ENCODE measurements around the gene CAV1.

Gene CAV1

DNA sequence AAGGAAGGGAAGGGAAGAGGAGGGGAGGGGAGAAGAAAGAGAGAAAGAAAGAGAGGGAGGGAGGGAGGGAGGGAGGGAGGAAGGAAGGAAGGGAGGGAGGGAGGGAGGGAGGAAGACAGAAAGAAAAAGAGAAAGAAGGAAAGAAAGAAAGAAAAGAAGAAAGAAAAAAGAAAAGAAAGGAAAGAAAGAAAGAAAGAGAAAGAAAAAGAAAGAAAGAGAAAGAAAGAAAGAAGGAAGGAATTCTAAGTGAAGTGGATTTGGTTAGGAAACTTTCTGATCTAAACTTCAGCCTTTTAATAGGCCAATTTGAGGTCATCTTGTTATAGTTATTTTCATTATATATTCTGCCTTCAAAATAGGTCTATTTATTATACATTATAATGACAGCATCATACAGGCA lies 21.0 kb upstream of the CAV1 start:
- H2AFZ ChIP-seq (ENCODE audit: low read depth, low read length), result no peak overlapping the region
- no peak overlapping the region for H3K4ac ChIP-seq (ENCODE audit: low read depth in 1 of 2, low read length in 2 of 2)
- peaks cover 7 to 59% of the 10 kb centered on the region in 2 experiments for H3K36me3 ChIP-seq (ENCODE audit: control insufficient read depth in 1 of 2, insufficient read depth in 2 of 2, low read depth in 1 of 2, low read length in 2 of 2)
- no peaks in the 10 kb centered on the region for H3K9me3 ChIP-seq (ENCODE audit: control insufficient read depth, low read length)
- no peak overlapping the region for H2BK5ac ChIP-seq (ENCODE audit: low read depth, low read length, poor library complexity, severe bottlenecking)
- H3K27me3 ChIP-seq (ENCODE audit: control insufficient read depth in 1 of 2, insufficient read depth in 1 of 2, low read length in 2 of 2), result no peaks in the 10 kb centered on the region
- H2BK15ac ChIP-seq (ENCODE audit: low read depth, poor library complexity, severe bottlenecking), result no peak overlapping the region
- H3K4me1 ChIP-seq (ENCODE audit: control insufficient read depth, insufficient read depth, low read depth, low read length), result peaks cover 8% of the 10 kb centered on the region
- H2AK5ac ChIP-seq (ENCODE audit: low read length, severe bottlenecking), result no peak overlapping the region
- no peak overlapping the region for H3K9ac ChIP-seq (ENCODE audit: low read length)
- H3K4me2 ChIP-seq (ENCODE audit: low read length, poor library complexity, severe bottlenecking), result no peak overlapping the region
- no peak overlapping the region for H3K18ac ChIP-seq (ENCODE audit: low read depth in 1 of 2, low read length in 2 of 2)
- peak overlapping the region; percentile 54 for H3K27ac ChIP-seq (ENCODE audit: low read length, poor library complexity, severe bottlenecking)
- no peak overlapping the region for H3K23ac ChIP-seq (ENCODE audit: low read length in 2 of 2)
- no peak overlapping the region for H2BK120ac ChIP-seq (ENCODE audit: low read depth, low read length)
- no peak overlapping the region for H3K14ac ChIP-seq (ENCODE audit: low read length in 2 of 2)
- H2BK12ac ChIP-seq (ENCODE audit: low read length in 2 of 2), result no peak overlapping the region
- no peak overlapping the region for H4K91ac ChIP-seq (ENCODE audit: low read length)
- H4K8ac ChIP-seq (ENCODE audit: low read length), result no peak overlapping the region
- no peak for DNase-seq
- H3K79me1 ChIP-seq (replicated peaks; ENCODE audit: low read length, poor library complexity, severe bottlenecking), result no peaks in the 10 kb centered on the region
- H3K4me3 ChIP-seq (ENCODE audit: insufficient read depth in 1 of 2, low read depth in 1 of 2, low read length in 2 of 2), result no peak overlapping the region

DNA sequence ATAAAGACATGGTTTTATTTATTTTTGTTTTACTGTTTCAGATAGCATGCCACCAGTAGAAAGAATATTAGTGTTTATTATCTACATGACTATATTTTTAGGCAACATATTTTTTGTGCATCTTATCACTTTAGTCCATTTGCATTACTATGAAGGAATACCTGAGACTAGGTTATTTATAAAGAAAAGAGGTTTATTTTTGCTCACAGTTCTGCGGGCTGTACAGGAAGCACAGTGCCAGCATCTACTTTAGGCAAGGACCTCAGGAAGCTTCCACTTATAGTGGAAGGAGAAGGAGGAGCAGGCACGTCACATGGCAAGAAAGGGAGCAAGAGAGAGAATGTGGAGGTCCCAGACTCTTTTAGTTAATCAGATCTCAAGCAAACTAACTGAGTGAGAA lies 19.6 kb upstream of the CAV1 start:
- no peak overlapping the region for H3K4ac ChIP-seq (ENCODE audit: low read depth in 1 of 2, low read length in 2 of 2)
- no peak for DNase-seq
- H4K8ac ChIP-seq (ENCODE audit: low read length), result no peak overlapping the region
- H3K18ac ChIP-seq (ENCODE audit: low read depth in 1 of 2, low read length in 2 of 2), result no peak overlapping the region
- H3K4me1 ChIP-seq (ENCODE audit: control insufficient read depth, insufficient read depth, low read depth, low read length), result peaks cover 3% of the 10 kb centered on the region
- peaks cover 7 to 71% of the 10 kb centered on the region in 2 experiments for H3K36me3 ChIP-seq (ENCODE audit: control insufficient read depth in 1 of 2, insufficient read depth in 2 of 2, low read depth in 1 of 2, low read length in 2 of 2)
- WGBS, result 67% methylated on average over 2 of the region's 2 CpGs
- no peak overlapping the region for H3K14ac ChIP-seq (ENCODE audit: low read length in 2 of 2)
- H3K23ac ChIP-seq (ENCODE audit: low read length in 2 of 2), result no peak overlapping the region
- H3K79me1 ChIP-seq (replicated peaks; ENCODE audit: low read length, poor library complexity, severe bottlenecking), result no peaks in the 10 kb centered on the region
- no peaks in the 10 kb centered on the region for H3K27me3 ChIP-seq (ENCODE audit: control insufficient read depth in 1 of 2, insufficient read depth in 1 of 2, low read length in 2 of 2)
- H2BK5ac ChIP-seq (ENCODE audit: low read depth, low read length, poor library complexity, severe bottlenecking), result no peak overlapping the region
- H2BK15ac ChIP-seq (ENCODE audit: low read depth, poor library complexity, severe bottlenecking), result no peak overlapping the region
- no peak overlapping the region for H2BK12ac ChIP-seq (ENCODE audit: low read length in 2 of 2)
- no peak overlapping the region for H3K9ac ChIP-seq (ENCODE audit: low read length)
- peak overlapping the region; percentile 33 for H2AK5ac ChIP-seq (ENCODE audit: low read length, severe bottlenecking)
- H3K9me3 ChIP-seq (ENCODE audit: control insufficient read depth, low read length), result no peaks in the 10 kb centered on the region
- H2AFZ ChIP-seq (ENCODE audit: low read depth, low read length), result no peak overlapping the region
- peak overlapping the region; percentile 40 for H3K27ac ChIP-seq (ENCODE audit: low read length, poor library complexity, severe bottlenecking)
- H3K4me2 ChIP-seq (ENCODE audit: low read length, poor library complexity, severe bottlenecking), result no peak overlapping the region
- H2BK120ac ChIP-seq (ENCODE audit: low read depth, low read length), result no peak overlapping the region
- H3K4me3 ChIP-seq (ENCODE audit: insufficient read depth in 1 of 2, low read depth in 1 of 2, low read length in 2 of 2), result no peak overlapping the region
- no peak overlapping the region for H4K91ac ChIP-seq (ENCODE audit: low read length)

DNA sequence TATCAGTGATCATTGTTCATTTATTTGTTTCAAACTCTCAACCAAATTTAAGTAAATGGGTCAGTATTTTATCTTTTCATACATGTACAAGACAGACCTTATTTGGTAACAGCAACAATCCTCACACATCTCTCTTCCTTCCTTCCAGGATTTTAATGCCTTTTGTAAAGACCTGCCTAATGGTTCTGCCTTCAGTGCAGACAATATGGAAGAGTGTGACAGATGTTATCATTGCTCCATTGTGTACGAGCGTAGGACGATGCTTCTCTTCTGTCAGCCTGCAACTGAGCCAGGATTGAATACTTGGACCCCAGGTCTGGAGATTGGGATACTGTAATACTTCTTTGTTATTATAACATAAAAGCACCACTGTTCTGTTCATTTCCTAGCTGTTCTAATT lies 19.0 kb upstream of the CAV1 start:
- DNase-seq, result no peak
- no peak overlapping the region for H3K18ac ChIP-seq (ENCODE audit: low read depth in 1 of 2, low read length in 2 of 2)
- H3K27ac ChIP-seq (ENCODE audit: low read length, poor library complexity, severe bottlenecking), result peak overlapping the region; percentile 55
- no peaks in the 10 kb centered on the region for H3K9me3 ChIP-seq (ENCODE audit: control insufficient read depth, low read length)
- no peak overlapping the region for H2BK5ac ChIP-seq (ENCODE audit: low read depth, low read length, poor library complexity, severe bottlenecking)
- H3K79me1 ChIP-seq (replicated peaks; ENCODE audit: low read length, poor library complexity, severe bottlenecking), result no peaks in the 10 kb centered on the region
- H3K4me1 ChIP-seq (ENCODE audit: control insufficient read depth, insufficient read depth, low read depth, low read length), result peaks cover 3% of the 10 kb centered on the region
- H3K27me3 ChIP-seq (ENCODE audit: control insufficient read depth in 1 of 2, insufficient read depth in 1 of 2, low read length in 2 of 2), result no peaks in the 10 kb centered on the region
- H4K8ac ChIP-seq (ENCODE audit: low read length), result no peak overlapping the region
- no peak overlapping the region for H2AFZ ChIP-seq (ENCODE audit: low read depth, low read length)
- no peak overlapping the region for H2BK15ac ChIP-seq (ENCODE audit: low read depth, poor library complexity, severe bottlenecking)
- no peak overlapping the region for H3K4ac ChIP-seq (ENCODE audit: low read depth in 1 of 2, low read length in 2 of 2)
- no peak overlapping the region for H4K91ac ChIP-seq (ENCODE audit: low read length)
- no peak overlapping the region for H3K4me3 ChIP-seq (ENCODE audit: insufficient read depth in 1 of 2, low read depth in 1 of 2, low read length in 2 of 2)
- no peak overlapping the region for H3K9ac ChIP-seq (ENCODE audit: low read length)
- H3K4me2 ChIP-seq (ENCODE audit: low read length, poor library complexity, severe bottlenecking), result no peak overlapping the region
- no peak overlapping the region for H3K23ac ChIP-seq (ENCODE audit: low read length in 2 of 2)
- H2BK120ac ChIP-seq (ENCODE audit: low read depth, low read length), result no peak overlapping the region
- 94% methylated on average over 3 of the region's 3 CpGs for WGBS
- H2BK12ac ChIP-seq (ENCODE audit: low read length in 2 of 2), result no peak overlapping the region
- no peak overlapping the region for H3K14ac ChIP-seq (ENCODE audit: low read length in 2 of 2)
- H3K36me3 ChIP-seq (ENCODE audit: control insufficient read depth in 1 of 2, insufficient read depth in 2 of 2, low read depth in 1 of 2, low read length in 2 of 2), result peaks cover 7 to 71% of the 10 kb centered on the region in 2 experiments
- peak overlapping the region; percentile 82 for H2AK5ac ChIP-seq (ENCODE audit: low read length, severe bottlenecking)

DNA sequence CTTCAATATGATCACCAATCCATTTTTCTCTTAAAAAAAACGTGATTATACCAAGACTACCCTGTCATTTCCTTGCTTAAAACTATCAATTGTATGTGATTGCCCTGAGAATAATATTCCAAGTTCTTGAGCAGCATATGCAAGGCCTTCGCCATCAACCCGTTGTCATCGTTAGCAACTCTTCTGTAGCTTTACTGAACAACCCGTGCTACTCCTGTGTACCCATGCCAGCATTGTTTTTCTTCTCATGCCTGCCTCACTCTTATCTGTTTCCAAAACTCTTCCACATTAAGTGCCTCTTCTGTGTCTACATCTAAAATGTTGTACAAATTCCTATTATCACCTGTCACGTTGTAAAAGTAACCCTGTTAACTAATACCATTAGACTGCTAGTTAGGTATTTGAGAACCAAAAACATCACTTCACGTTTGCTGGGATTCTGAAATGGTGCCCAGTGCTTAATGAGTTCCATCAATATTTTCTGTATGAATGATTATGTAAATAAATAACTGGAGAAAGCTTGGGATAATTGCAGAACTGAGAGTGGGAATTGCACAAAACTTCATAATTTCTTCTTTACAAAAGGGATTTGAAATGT lies 14.8 kb upstream of the CAV1 start:
- no peak overlapping the region for H2BK5ac ChIP-seq (ENCODE audit: low read depth, low read length, poor library complexity, severe bottlenecking)
- H3K4ac ChIP-seq (ENCODE audit: low read depth in 1 of 2, low read length in 2 of 2), result no peak overlapping the region
- H2BK12ac ChIP-seq (ENCODE audit: low read length in 2 of 2), result no peak overlapping the region
- 87% methylated on average over 7 of the region's 7 CpGs for WGBS
- no peaks in the 10 kb centered on the region for H3K79me1 ChIP-seq (replicated peaks; ENCODE audit: low read length, poor library complexity, severe bottlenecking)
- no peak for DNase-seq
- H3K4me1 ChIP-seq (ENCODE audit: control insufficient read depth, insufficient read depth, low read depth, low read length), result peaks cover 9% of the 10 kb centered on the region
- H3K14ac ChIP-seq (ENCODE audit: low read length in 2 of 2), result no peak overlapping the region
- peaks cover 3 to 47% of the 10 kb centered on the region in 2 experiments for H3K36me3 ChIP-seq (ENCODE audit: control insufficient read depth in 1 of 2, insufficient read depth in 2 of 2, low read depth in 1 of 2, low read length in 2 of 2)
- H2AFZ ChIP-seq (ENCODE audit: low read depth, low read length), result no peak overlapping the region
- no peak overlapping the region for H3K4me2 ChIP-seq (ENCODE audit: low read length, poor library complexity, severe bottlenecking)
- H2BK120ac ChIP-seq (ENCODE audit: low read depth, low read length), result no peak overlapping the region
- no peak overlapping the region for H3K4me3 ChIP-seq (ENCODE audit: insufficient read depth in 1 of 2, low read depth in 1 of 2, low read length in 2 of 2)
- H2AK5ac ChIP-seq (ENCODE audit: low read length, severe bottlenecking), result peak overlapping the region; percentile 13
- no peaks in the 10 kb centered on the region for H3K9me3 ChIP-seq (ENCODE audit: control insufficient read depth, low read length)
- peak overlapping the region; percentile 31 for H3K27ac ChIP-seq (ENCODE audit: low read length, poor library complexity, severe bottlenecking)
- H2BK15ac ChIP-seq (ENCODE audit: low read depth, poor library complexity, severe bottlenecking), result no peak overlapping the region
- H3K9ac ChIP-seq (ENCODE audit: low read length), result no peak overlapping the region
- H3K27me3 ChIP-seq (ENCODE audit: control insufficient read depth in 1 of 2, insufficient read depth in 1 of 2, low read length in 2 of 2), result no peaks in the 10 kb centered on the region
- H4K91ac ChIP-seq (ENCODE audit: low read length), result no peak overlapping the region
- no peak overlapping the region for H4K8ac ChIP-seq (ENCODE audit: low read length)
- no peak overlapping the region for H3K18ac ChIP-seq (ENCODE audit: low read depth in 1 of 2, low read length in 2 of 2)
- no peak overlapping the region for H3K23ac ChIP-seq (ENCODE audit: low read length in 2 of 2)

Data from mesenchymal stem cell (in vitro differentiated cells and primary cell).